ENCODE measurements around the gene SREBF2. TPM values are rescaled to one million over a fixed set of nuclear protein-coding genes. Genes with fewer than 3 reads are reported as not detected.
A peak's percentile ranks its signal among the peaks of the same experiment; 100 is the strongest.
"Not testable (repeated sequence)": the region's sequence is repeated elsewhere in the genome, so short reads cannot be mapped to it uniquely, and the experiment has no call there.

SREBF2 gene
- total RNA-seq, 1 experiment from 2014 or later = 129 TPM

DNA sequence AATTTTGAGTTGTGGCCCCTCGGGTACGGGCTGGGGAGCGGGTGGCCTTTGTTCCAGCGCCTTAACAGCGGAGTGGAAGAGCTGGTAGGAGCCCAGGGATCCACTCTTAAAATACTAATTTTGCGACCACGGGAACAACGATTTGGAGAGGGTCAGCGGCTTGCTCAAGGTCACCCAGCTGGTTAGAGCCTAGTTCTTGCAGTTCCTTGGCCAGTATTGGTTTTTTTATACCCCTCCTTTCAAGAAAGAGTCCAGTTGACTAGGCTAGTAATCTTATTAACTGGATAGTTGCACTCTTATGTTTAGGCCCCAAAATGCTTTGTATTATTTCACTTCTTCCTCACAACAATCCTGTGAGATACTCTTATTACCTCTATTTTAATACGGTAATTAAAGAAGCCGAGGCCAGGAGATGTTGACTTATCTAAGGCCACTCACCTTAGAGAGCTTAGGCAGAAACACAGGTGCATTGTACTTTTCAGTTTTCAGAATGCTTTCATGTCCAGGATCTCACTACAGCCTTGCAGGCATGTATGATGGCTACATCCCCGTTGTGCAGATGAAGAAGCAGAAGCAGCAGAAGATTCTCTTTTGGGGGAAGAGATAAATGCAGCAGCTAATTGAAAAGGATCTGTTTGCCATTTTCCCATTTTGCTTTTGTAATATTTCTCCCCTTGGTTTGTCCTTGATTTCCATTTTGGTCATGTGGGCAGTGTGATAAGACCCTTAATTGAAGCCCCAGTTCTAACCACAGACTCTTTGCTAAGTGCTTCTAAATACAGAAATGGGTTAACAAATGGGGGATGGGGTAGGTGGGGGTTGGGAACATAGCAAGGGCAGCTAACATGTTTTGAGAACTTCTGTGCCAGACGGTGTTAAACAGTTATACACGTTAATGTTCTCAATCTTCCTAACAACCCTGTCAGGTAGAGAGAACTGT, 1.4 kb downstream of the SREBF2 start:
- H4K20me1 ChIP-seq (ENCODE audit: insufficient read depth) = no peaks in the 10 kb centered on the region
- H3K9me2 ChIP-seq (ENCODE audit: insufficient read depth) = no peaks in the 10 kb centered on the region
- CTCF ChIA-PET = no interaction called here
- peak overlapping the region; percentile 87 for H3K9ac ChIP-seq (ENCODE audit: low read length)
- no peak overlapping the region for H2AFZ ChIP-seq (ENCODE audit: low read depth, low read length, poor library complexity, severe bottlenecking)
- peaks cover 51% of the 10 kb centered on the region for H3K79me2 ChIP-seq (ENCODE audit: insufficient read depth, low read length)
- RAD21 ChIA-PET (ENCODE audit: low non-redundant PET in 1 of 2, low total read pairs in 2 of 2, uncharacterized antibody in 2 of 2, unreplicated experiment in 2 of 2) = no interaction called here
- intact Hi-C loops (cut with micrococcal nuclease) = no loop called here
- peak overlapping the region; percentile 95 for H3K4me2 ChIP-seq (ENCODE audit: low read length)
- peak overlapping the region; percentile 78 to 85 for H3K4me3 ChIP-seq (replicated peaks in 1 of 2; ENCODE audit: low read depth in 1 of 2, low read length in 2 of 2)
- H3K9me3 ChIP-seq (ENCODE audit: control insufficient read depth in 1 of 2, insufficient read depth in 1 of 2, low read depth in 1 of 2, low read length in 2 of 2) = no peaks in the 10 kb centered on the region
- BruUV-seq (replicated peaks) = TSS peak; percentile 74
- H3K27ac ChIP-seq (ENCODE audit: low read depth, low read length) = peak overlapping the region; percentile 89
- peaks cover 3 to 10% of the 10 kb centered on the region in 2 experiments; a peak in 2 of 4 replicates for H3K36me3 ChIP-seq (ENCODE audit: control insufficient read depth in 1 of 2, insufficient read depth in 2 of 2, low read length in 2 of 2)
- no peaks in the 10 kb centered on the region for H3K27me3 ChIP-seq (ENCODE audit: insufficient read depth, low read length)
- H3K4me1 ChIP-seq (ENCODE audit: control insufficient read depth in 1 of 2, insufficient read depth in 2 of 2, low read length in 2 of 2) = peaks cover 18 to 30% of the 10 kb centered on the region in 2 experiments
- TF ChIP-seq SP1 (IDR thresholded peaks at IDR 0.05; ENCODE audit: low read depth) = no peak
- TF ChIP-seq, protein P1, sequence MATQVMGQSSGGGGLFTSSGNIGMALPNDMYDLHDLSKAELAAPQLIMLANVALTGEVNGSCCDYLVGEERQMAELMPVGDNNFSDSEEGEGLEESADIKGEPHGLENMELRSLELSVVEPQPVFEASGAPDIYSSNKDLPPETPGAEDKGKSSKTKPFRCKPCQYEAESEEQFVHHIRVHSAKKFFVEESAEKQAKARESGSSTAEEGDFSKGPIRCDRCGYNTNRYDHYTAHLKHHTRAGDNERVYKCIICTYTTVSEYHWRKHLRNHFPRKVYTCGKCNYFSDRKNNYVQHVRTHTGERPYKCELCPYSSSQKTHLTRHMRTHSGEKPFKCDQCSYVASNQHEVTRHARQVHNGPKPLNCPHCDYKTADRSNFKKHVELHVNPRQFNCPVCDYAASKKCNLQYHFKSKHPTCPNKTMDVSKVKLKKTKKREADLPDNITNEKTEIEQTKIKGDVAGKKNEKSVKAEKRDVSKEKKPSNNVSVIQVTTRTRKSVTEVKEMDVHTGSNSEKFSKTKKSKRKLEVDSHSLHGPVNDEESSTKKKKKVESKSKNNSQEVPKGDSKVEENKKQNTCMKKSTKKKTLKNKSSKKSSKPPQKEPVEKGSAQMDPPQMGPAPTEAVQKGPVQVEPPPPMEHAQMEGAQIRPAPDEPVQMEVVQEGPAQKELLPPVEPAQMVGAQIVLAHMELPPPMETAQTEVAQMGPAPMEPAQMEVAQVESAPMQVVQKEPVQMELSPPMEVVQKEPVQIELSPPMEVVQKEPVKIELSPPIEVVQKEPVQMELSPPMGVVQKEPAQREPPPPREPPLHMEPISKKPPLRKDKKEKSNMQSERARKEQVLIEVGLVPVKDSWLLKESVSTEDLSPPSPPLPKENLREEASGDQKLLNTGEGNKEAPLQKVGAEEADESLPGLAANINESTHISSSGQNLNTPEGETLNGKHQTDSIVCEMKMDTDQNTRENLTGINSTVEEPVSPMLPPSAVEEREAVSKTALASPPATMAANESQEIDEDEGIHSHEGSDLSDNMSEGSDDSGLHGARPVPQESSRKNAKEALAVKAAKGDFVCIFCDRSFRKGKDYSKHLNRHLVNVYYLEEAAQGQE (IDR thresholded peaks at IDR 0.05; ENCODE audit: low read depth) = no peak
- no peak for TF ChIP-seq FOSL1 (IDR thresholded peaks at IDR 0.05; ENCODE audit: low read depth)
- no peak for TF ChIP-seq EGR1 (IDR thresholded peaks at IDR 0.05; ENCODE audit: low read depth)
- TF ChIP-seq YY1 (IDR thresholded peaks at IDR 0.05; ENCODE audit: extremely low read depth, insufficient replicate concordance, low read depth, low read length) = no peak
- no peak for TF ChIP-seq CBX3 (IDR thresholded peaks at IDR 0.05; ENCODE audit: low read depth)
- no peak for TF ChIP-seq POLR2A (IDR thresholded peaks at IDR 0.05; ENCODE audit: borderline replicate concordance, extremely low read depth, insufficient read depth, insufficient read length)
- TF ChIP-seq, protein P2, sequence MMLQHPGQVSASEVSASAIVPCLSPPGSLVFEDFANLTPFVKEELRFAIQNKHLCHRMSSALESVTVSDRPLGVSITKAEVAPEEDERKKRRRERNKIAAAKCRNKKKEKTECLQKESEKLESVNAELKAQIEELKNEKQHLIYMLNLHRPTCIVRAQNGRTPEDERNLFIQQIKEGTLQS (IDR thresholded peaks at IDR 0.05) = no peak
- TF ChIP-seq TCF7L2 (IDR thresholded peaks at IDR 0.05; ENCODE audit: borderline replicate concordance, extremely low read depth, insufficient read depth, insufficient read length) = no peak
- no peak for TF ChIP-seq EZH2phosphoT487 (IDR thresholded peaks at IDR 0.05; ENCODE audit: borderline replicate concordance)
- TF ChIP-seq ZNF274 (IDR thresholded peaks at IDR 0.05; ENCODE audit: low read depth, low read length) = no peak
- DNase-seq (ENCODE audit: low read depth, low spot score) (no peak), ATAC-seq (no peak)
- POLR2A ChIA-PET = no interaction called here

DNA sequence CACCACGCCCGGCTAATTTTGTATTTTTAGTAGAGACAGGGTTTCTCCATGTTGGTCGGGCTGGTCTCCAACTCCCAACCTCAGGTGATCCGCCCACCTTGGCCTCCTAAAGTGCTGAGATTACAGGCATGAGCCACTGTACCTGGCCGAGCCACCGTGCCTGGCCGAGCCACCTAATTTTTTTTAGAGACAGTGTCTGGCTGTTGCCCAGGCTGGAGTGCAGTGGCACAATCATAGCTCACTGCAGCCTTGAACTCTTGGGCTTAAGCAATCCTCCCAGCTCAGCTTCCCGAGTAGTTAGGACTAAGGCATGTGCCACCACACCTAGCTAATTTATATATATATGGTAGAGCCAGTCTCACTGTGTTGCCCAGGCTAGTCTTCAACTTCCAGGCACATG, 2.6 kb downstream of the SREBF2 start:
- CTCF ChIA-PET; DNase-seq (ENCODE audit: low read depth, low spot score); H3K36me3 ChIP-seq (ENCODE audit: control insufficient read depth in 1 of 2, insufficient read depth in 2 of 2, low read length in 2 of 2); H3K9me3 ChIP-seq (ENCODE audit: control insufficient read depth in 1 of 2, insufficient read depth in 1 of 2, low read depth in 1 of 2, low read length in 2 of 2); BruUV-seq (replicated peaks); H2AFZ ChIP-seq (ENCODE audit: low read depth, low read length, poor library complexity, severe bottlenecking); H3K4me3 ChIP-seq (replicated peaks in 1 of 2; ENCODE audit: low read depth in 1 of 2, low read length in 2 of 2); H3K9me2 ChIP-seq (ENCODE audit: insufficient read depth); H3K4me2 ChIP-seq (ENCODE audit: low read length); RAD21 ChIA-PET (ENCODE audit: low non-redundant PET in 1 of 2, low total read pairs in 2 of 2, uncharacterized antibody in 2 of 2, unreplicated experiment in 2 of 2); intact Hi-C loops (cut with micrococcal nuclease); H3K9ac ChIP-seq (ENCODE audit: low read length); H3K27me3 ChIP-seq (ENCODE audit: insufficient read depth, low read length); H3K27ac ChIP-seq (ENCODE audit: low read depth, low read length); H4K20me1 ChIP-seq (ENCODE audit: insufficient read depth); POLR2A ChIA-PET; ATAC-seq: not testable (repeated sequence)
- peaks cover 62% of the 10 kb centered on the region for H3K79me2 ChIP-seq (ENCODE audit: insufficient read depth, low read length)
- H3K4me1 ChIP-seq (ENCODE audit: control insufficient read depth in 1 of 2, insufficient read depth in 2 of 2, low read length in 2 of 2) = peaks cover 21 to 33% of the 10 kb centered on the region in 2 experiments
